Measurements from ENCODE around the gene TBX19. TPM values are rescaled to one million over a fixed set of nuclear protein-coding genes. Genes with fewer than 3 reads are reported as not detected.

Gene TBX19
- total and polyA plus RNA-seq, 11 donors, result 0.19 to 1.3 (median 0.33) TPM; not detected in 1

GRCh38 chr1:168312718-168313604 is 32.3 kb downstream of the TBX19 start:
- H3K36me3 ChIP-seq, result peaks cover 0 to 20% (median 0%) of the 10 kb centered on the region in 9 donors
- no peak for DNase-seq
- intact Hi-C loops (cut with DNase I), result no loop called here

GRCh38 chr1:168316142-168316541 is 35.5 kb downstream of the TBX19 start:
- Histone ChIP-seq H3K27me3 (no peaks in the 10 kb centered on the region), H3K27ac (no peak overlapping the region), H3K4me3 (no peak overlapping the region), H3K36me3 (peaks cover 0 to 11% (median 0%) of the 10 kb centered on the region in 9 donors), H3K9me3 (no peaks in the 10 kb centered on the region), H3K4me1 (peaks cover 0 to 7% (median 0%) of the 10 kb centered on the region in 12 donors)
- ATAC-seq (no peak), DNase-seq (no peak)
- 92 to 96% (median 94%) methylated on average over 1 of the region's 1 CpG for WGBS, 4 donors
- TF ChIP-seq POLR2A (IDR thresholded peaks at IDR 0.05) (no peak), CTCF (IDR thresholded peaks at IDR 0.05) (no peak)
- intact Hi-C loops (cut with DNase I), result no loop called here

More at GRCh38 chr1:168312718-168313604, 32.3 kb downstream of the TBX19 start:
- Histone ChIP-seq H3K27me3 (no peaks in the 10 kb centered on the region), H3K27ac (no peak overlapping the region), H3K4me1 (peaks cover 0 to 7% (median 0%) of the 10 kb centered on the region in 12 donors), H3K4me3 (no peak overlapping the region), H3K9me3 (no peaks in the 10 kb centered on the region)
- whole genome bisulfite sequencing, 4 donors, result 88 to 93% (median 90%) methylated on average over 7 to 12 of the region's 12 CpGs
- TF ChIP-seq CTCF (IDR thresholded peaks at IDR 0.05), result no peak
- no peak for TF ChIP-seq POLR2A (IDR thresholded peaks at IDR 0.05)
- peak in 1 of 4 donors; percentile 11 for ATAC-seq

DNA sequence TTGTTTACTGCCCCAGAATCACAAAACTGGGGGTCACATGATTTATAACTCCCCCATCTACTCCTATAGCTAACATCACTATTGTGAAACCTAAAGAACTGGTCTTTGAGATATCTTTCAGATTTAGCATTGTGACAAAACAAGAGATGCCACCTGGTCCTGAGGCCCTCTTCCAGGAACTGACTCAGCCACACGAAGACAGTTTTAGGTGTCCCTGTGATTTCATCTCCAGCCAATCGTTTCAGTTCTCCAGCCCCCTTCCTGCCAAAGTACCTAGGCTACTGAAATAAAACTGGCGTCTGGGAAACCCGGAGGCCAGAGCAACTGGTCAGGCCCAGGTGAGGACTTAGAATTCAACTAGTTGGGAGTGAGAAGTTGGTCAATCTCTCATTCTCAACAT is 36.6 kb downstream of the TBX19 start:
- WGBS, 4 donors, result 88 to 94% (median 92%) methylated on average over 4 of the region's 4 CpGs

More for the DNA sequence above, 36.6 kb downstream of the TBX19 start:
- Histone ChIP-seq H3K4me3 (no peak overlapping the region), H3K36me3 (peaks cover 0 to 7% (median 0%) of the 10 kb centered on the region in 9 donors), H3K4me1 (peaks cover 0 to 12% (median 0%) of the 10 kb centered on the region in 12 donors), H3K27me3 (no peaks in the 10 kb centered on the region), H3K27ac (no peak overlapping the region), H3K9me3 (no peaks in the 10 kb centered on the region)
- DNase-seq, result no peak
- intact Hi-C loops (cut with DNase I), result no loop called here
- TF ChIP-seq CTCF (IDR thresholded peaks at IDR 0.05) (no peak), POLR2A (IDR thresholded peaks at IDR 0.05) (no peak)
- no peak for ATAC-seq
